WTC11 (cell line): ENCODE data around the gene OVAAL. TPM values are rescaled to one million over a fixed set of nuclear protein-coding genes. Genes with fewer than 3 reads are reported as not detected.
A peak's percentile ranks its signal among the peaks of the same experiment; 100 is the strongest.

Experiments used
- ATAC-seq: fragments of 200-7000 bp; cut with Tn5 transposase; 2 replicates; pipeline ENCODE4 v1.10.0; 2021; ENCODE audit warnings: mild to moderate bottlenecking, moderate library complexity
- CTCF ChIA-PET: fragments of 300-600 bp; sonication (Branson Sonifier 250); formaldehyde crosslinking; loops from one replicate; lab custom pipeline; 2021; ENCODE audit warnings: antibody characterized with exemption; lab: Charles Lee
- POLR2A ChIA-PET: fragments of 350-600 bp; sonication (Branson Sonifier 250); formaldehyde crosslinking; loops from one replicate; lab custom pipeline; 2021; ENCODE audit warnings: antibody characterized with exemption; lab: Charles Lee
- DNase-seq: peaks from one replicate; pipeline ENCODE4 v3.0.0; 2021; ENCODE audit warnings: low spot score
- H3K27ac Mint-ChIP-seq: 2 replicates; pipeline ENCODE4 v1.8.0; 2021; ENCODE audit warnings: mixed read lengths
- H3K27me3 Mint-ChIP-seq: 2 replicates; pipeline ENCODE4 v1.8.0; 2021; ENCODE audit warnings: low read depth, mild to moderate bottlenecking, moderate library complexity, mixed read lengths
- H3K36me3 Mint-ChIP-seq: 2 replicates; pipeline ENCODE4 v1.8.0; 2021; ENCODE audit warnings: mixed read lengths
- H3K4me1 Mint-ChIP-seq: 2 replicates; pipeline ENCODE4 v1.8.0; 2022; ENCODE audit warnings: mixed read lengths
- H3K4me3 Mint-ChIP-seq: 2 replicates; pipeline ENCODE4 v1.8.0; 2021; ENCODE audit warnings: mild to moderate bottlenecking, moderate library complexity, mixed read lengths
- H3K9me3 Mint-ChIP-seq: 2 replicates; pipeline ENCODE4 v1.8.0; 2021; ENCODE audit warnings: mixed read lengths
- ARID4B ChIP-seq: sonication (generic); formaldehyde crosslinking; IDR thresholded peaks from 2 replicates; pipeline ENCODE4 v1.8.0; 2023; ENCODE audit warnings: missing genetic modification reagents, mild to moderate bottlenecking, borderline replicate concordance
- ATF1 ChIP-seq: sonication (generic); formaldehyde crosslinking; IDR thresholded peaks from 2 replicates; pipeline ENCODE4 v1.8.1; 2023; ENCODE audit warnings: mild to moderate bottlenecking, moderate library complexity, missing genetic modification reagents
- ATF3 ChIP-seq: sonication (generic); formaldehyde crosslinking; conservative IDR thresholded peaks from 2 replicates; pipeline ENCODE4 v1.8.1; 2022; ENCODE audit warnings: mild to moderate bottlenecking, missing genetic modification reagents
- ATF6 ChIP-seq: sonication (generic); formaldehyde crosslinking; IDR thresholded peaks from 2 replicates; pipeline ENCODE4 v1.8.1; 2023; ENCODE audit warnings: mild to moderate bottlenecking, missing genetic modification reagents
- CBFB ChIP-seq: sonication (generic); formaldehyde crosslinking; IDR thresholded peaks from 2 replicates; pipeline ENCODE4 v1.8.1; 2022; ENCODE audit warnings: mild to moderate bottlenecking, low read depth, missing genetic modification reagents
- CREM ChIP-seq: sonication (generic); formaldehyde crosslinking; IDR thresholded peaks from 2 replicates; pipeline ENCODE4 v1.8.1; 2022; ENCODE audit warnings: mild to moderate bottlenecking, missing genetic modification reagents, moderate library complexity
- ETV6 ChIP-seq: sonication (generic); formaldehyde crosslinking; IDR thresholded peaks from 2 replicates; pipeline ENCODE4 v1.8.1; 2022; ENCODE audit warnings: mild to moderate bottlenecking, missing genetic modification reagents
- FOXJ3 ChIP-seq: sonication (generic); formaldehyde crosslinking; IDR thresholded peaks from 2 replicates; pipeline ENCODE4 v1.9.0; 2021; ENCODE audit warnings: missing genetic modification reagents, mild to moderate bottlenecking, borderline replicate concordance
- GABPB1 ChIP-seq: sonication (generic); formaldehyde crosslinking; IDR thresholded peaks from 2 replicates; pipeline ENCODE4 v1.8.1; 2023; ENCODE audit warnings: mild to moderate bottlenecking, missing genetic modification reagents
- GRHL2 ChIP-seq: fragments of 250-450 bp; sonication (Bioruptor Pico); IDR thresholded peaks from 2 replicates; pipeline ENCODE4 v1.8.0; 2022; ENCODE audit warnings: mild to moderate bottlenecking, moderate library complexity; ENCODE audit not compliant: insufficient replicate concordance, severe bottlenecking
- JUN ChIP-seq: sonication (generic); formaldehyde crosslinking; IDR thresholded peaks from 2 replicates; pipeline ENCODE4 v1.8.0; 2023; ENCODE audit warnings: mild to moderate bottlenecking, missing genetic modification reagents
- MYBL2 ChIP-seq: sonication (generic); formaldehyde crosslinking; IDR thresholded peaks from 2 replicates; pipeline ENCODE4 v1.8.1; 2023; ENCODE audit warnings: mild to moderate bottlenecking, moderate library complexity, missing genetic modification reagents
- NR1H2 ChIP-seq: sonication (generic); formaldehyde crosslinking; IDR thresholded peaks from 2 replicates; pipeline ENCODE4 v1.9.0; 2021; ENCODE audit warnings: mild to moderate bottlenecking, moderate library complexity, missing genetic modification reagents
- OVOL2 ChIP-seq: fragments of 250-450 bp; sonication (Bioruptor Pico); IDR thresholded peaks from 2 replicates; pipeline ENCODE4 v1.9.0; 2021; ENCODE audit warnings: mild to moderate bottlenecking, borderline replicate concordance
- TCF7 ChIP-seq: sonication (generic); formaldehyde crosslinking; IDR thresholded peaks from 2 replicates; pipeline ENCODE4 v1.8.0; 2022; ENCODE audit warnings: mild to moderate bottlenecking, low read depth, missing genetic modification reagents, moderate library complexity
- ZMAT4 ChIP-seq: fragments of 250-450 bp; sonication (Bioruptor Pico); IDR thresholded peaks from 2 replicates; pipeline ENCODE4 v1.9.0; 2021; ENCODE audit warnings: mild to moderate bottlenecking
- ZNF232 ChIP-seq: sonication (generic); formaldehyde crosslinking; IDR thresholded peaks from 2 replicates; pipeline ENCODE4 v1.8.0; 2022; ENCODE audit warnings: mild to moderate bottlenecking, missing genetic modification reagents
- ZNF671 ChIP-seq: fragments of 250-450 bp; sonication (Bioruptor Pico); IDR thresholded peaks from 2 replicates; pipeline ENCODE4 v1.8.0; 2021; ENCODE audit warnings: mild to moderate bottlenecking
- total RNA-seq: library from RNA; stranded (reverse); gene quantifications from 3 replicates; pipeline ENCODE4 v1.2.3, GENCODE V29; 2021
- TF ChIP-seq, protein P1 (sequence below): fragments of 250-450 bp; sonication (Bioruptor Pico); conservative IDR thresholded peaks from 2 replicates; pipeline ENCODE4 v1.9.0; 2021; ENCODE audit warnings: mild to moderate bottlenecking
- TF ChIP-seq, protein P2 (sequence below): sonication (generic); formaldehyde crosslinking; IDR thresholded peaks from 2 replicates; pipeline ENCODE4 v1.8.1; 2022; ENCODE audit warnings: low read depth, missing genetic modification reagents, borderline replicate concordance
- TF ChIP-seq, protein P3 (sequence below): fragments of 250-450 bp; sonication (Bioruptor Pico); IDR thresholded peaks from 2 replicates; pipeline ENCODE4 v1.9.0; 2021; ENCODE audit warnings: moderate library complexity, mild to moderate bottlenecking, inconsistent platforms, borderline replicate concordance

The OVAAL gene
- total RNA-seq, 1 experiment from 2014 or later, result not detected

- Mint-ChIP-seq H3K27me3 (no peaks in the 10 kb centered on the region; the same call in 1 of the 2 replicates), H3K4me1 (peaks cover 11% of the 10 kb centered on the region)
- peak; percentile 83 for ATAC-seq
- TF ChIP-seq CBFB (CRISPR knock-in tag) (no peak), CREM (no peak), ETV6 (CRISPR knock-in tag) (no peak)
- TF ChIP-seq, all 79 proteins: peak for 0
- 0 out of 2 replicates have a peak overlapping the region, but pooled peaks have one; percentile 30 for H3K27ac Mint-ChIP-seq
- H3K4me3 Mint-ChIP-seq, result no peak overlapping the region
- DNase-seq, result no peak
- H3K36me3 Mint-ChIP-seq, result no peaks in the 10 kb centered on the region
- ChIA-PET POLR2A (no interaction called here), CTCF (no interaction called here)
- no peaks in the 10 kb centered on the region for H3K9me3 Mint-ChIP-seq
Measured at GRCh38 chr1:180542113-180542837, 16.5 kb upstream of the OVAAL start.

DNA sequence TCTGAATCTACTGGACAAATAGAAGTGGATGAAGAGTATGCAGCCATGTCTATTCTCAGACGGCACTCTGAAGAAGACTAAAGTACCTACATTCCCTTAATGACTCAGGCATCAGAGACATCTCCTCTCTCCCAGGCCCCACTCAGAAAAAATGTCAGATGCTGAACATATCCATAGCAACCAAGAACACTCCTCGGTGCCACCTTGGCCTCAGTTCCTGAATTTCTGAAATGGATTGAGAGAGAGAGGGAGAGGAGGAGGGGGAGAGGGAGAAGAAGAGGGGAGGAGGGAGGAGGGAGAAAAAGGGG is 16.0 kb upstream of the OVAAL start:
- CTCF ChIA-PET, result no interaction called here
- TF ChIP-seq, protein P1, sequence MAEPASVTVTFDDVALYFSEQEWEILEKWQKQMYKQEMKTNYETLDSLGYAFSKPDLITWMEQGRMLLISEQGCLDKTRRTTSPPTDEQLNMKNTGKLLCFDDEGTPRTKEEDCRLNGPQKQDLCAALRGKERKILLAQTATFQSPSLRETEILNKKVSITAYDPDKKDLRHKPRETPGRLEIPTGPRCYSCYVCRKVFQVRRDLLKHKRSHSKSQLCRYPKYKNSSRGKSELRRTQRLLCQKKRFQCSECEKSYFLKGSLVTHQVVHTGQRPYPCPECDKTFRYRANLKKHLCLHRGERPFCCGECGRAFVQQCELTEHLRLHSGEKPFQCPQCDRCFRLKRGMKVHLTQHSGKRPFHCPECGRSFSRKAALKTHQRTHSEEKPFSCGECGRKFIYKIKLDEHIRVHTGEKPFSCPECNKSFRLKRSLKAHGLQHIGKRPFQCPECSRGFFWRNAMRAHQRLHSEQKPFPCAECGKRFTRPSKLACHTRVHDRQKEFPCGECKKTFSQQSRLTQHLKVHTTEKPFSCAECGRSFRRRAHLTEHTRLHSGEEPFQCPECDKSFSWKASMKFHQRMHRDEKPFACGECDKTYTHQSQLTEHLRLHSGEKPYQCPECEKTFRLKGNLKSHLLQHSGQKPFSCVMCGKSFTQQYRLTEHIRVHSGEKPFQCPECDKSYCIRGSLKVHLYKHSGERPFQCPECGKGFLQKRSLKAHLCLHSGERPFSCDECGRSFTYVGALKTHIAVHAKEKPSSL (CRISPR knock-in tag), result no peak
- TF ChIP-seq ZMAT4 (CRISPR knock-in tag) (no peak), ATF6 (no peak), MYBL2 (CRISPR knock-in tag) (no peak), JUN (CRISPR knock-in tag) (no peak), OVOL2 (CRISPR knock-in tag) (no peak), ARID4B (no peak), ATF3 (CRISPR knock-in tag) (no peak), TCF7 (CRISPR knock-in tag) (no peak), GRHL2 (no peak), ATF1 (no peak), FOXJ3 (no peak), GABPB1 (CRISPR knock-in tag) (no peak), ZNF671 (CRISPR knock-in tag) (no peak), NR1H2 (no peak), ZNF232 (no peak)
- TF ChIP-seq, protein P2, sequence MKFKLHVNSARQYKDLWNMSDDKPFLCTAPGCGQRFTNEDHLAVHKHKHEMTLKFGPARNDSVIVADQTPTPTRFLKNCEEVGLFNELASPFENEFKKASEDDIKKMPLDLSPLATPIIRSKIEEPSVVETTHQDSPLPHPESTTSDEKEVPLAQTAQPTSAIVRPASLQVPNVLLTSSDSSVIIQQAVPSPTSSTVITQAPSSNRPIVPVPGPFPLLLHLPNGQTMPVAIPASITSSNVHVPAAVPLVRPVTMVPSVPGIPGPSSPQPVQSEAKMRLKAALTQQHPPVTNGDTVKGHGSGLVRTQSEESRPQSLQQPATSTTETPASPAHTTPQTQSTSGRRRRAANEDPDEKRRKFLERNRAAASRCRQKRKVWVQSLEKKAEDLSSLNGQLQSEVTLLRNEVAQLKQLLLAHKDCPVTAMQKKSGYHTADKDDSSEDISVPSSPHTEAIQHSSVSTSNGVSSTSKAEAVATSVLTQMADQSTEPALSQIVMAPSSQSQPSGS (CRISPR knock-in tag), result no peak
- TF ChIP-seq, protein P3, sequence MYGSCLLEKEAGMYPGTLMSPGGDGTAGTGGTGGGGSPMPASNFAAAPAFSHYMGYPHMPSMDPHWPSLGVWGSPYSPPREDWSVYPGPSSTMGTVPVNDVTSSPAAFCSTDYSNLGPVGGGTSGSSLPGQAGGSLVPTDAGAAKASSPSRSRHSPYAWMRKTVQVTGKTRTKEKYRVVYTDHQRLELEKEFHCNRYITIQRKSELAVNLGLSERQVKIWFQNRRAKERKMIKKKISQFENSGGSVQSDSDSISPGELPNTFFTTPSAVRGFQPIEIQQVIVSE, result no peak
- no peaks in the 10 kb centered on the region for H3K9me3 Mint-ChIP-seq
- 0 out of 2 replicates have a peak, but pooled peaks have one; percentile 15 for ATAC-seq
- POLR2A ChIA-PET, result no interaction called here
- H3K27me3 Mint-ChIP-seq, result no peaks in the 10 kb centered on the region; the same call in 1 of the 2 replicates
- 0 out of 2 replicates have a peak overlapping the region, but pooled peaks have one; percentile 30 for H3K27ac Mint-ChIP-seq
- H3K36me3 Mint-ChIP-seq, result no peaks in the 10 kb centered on the region
- peaks cover 11% of the 10 kb centered on the region for H3K4me1 Mint-ChIP-seq
- no peak for DNase-seq
- H3K4me3 Mint-ChIP-seq, result no peak overlapping the region
